Fibroblast of skin of abdomen (primary cell): ENCODE measurements around the gene PAFAH1B1.
"Not testable (repeated sequence)": the region's sequence is repeated elsewhere in the genome, so short reads cannot be mapped to it uniquely, and the experiment has no call there.

Experiments used
- DNase-seq: peaks from one replicate; pipeline ENCODE4 v3.0.0-alpha.2; 2013

The PAFAH1B1 gene

GRCh38 chr17:2636169-2636930, 42.9 kb downstream of the PAFAH1B1 start:
- DNase-seq, result no peak

GRCh38 chr17:2637422-2637821, 44.0 kb downstream of the PAFAH1B1 start:
- no peak for DNase-seq

- DNase-seq, result no peak
These were observed 51.5 kb downstream of the PAFAH1B1 start for GRCh38 chr17:2644971-2645370.

- no peak for DNase-seq
These were observed 54.5 kb downstream of the PAFAH1B1 start for GRCh38 chr17:2647957-2648356.

GRCh38 chr17:2649191-2649590, 55.7 kb downstream of the PAFAH1B1 start:
- no peak for DNase-seq

GRCh38 chr17:2652911-2653310, 59.5 kb downstream of the PAFAH1B1 start:
- DNase-seq, result not testable (repeated sequence)

- DNase-seq, result no peak
These were observed 62.1 kb downstream of the PAFAH1B1 start for GRCh38 chr17:2655546-2655945.

GRCh38 chr17:2656283-2656682, 62.8 kb downstream of the PAFAH1B1 start:
- DNase-seq, result no peak

GRCh38 chr17:2659337-2659736, 65.9 kb downstream of the PAFAH1B1 start:
- peak; percentile 54 for DNase-seq

- not testable (repeated sequence) for DNase-seq
These were observed 67.0 kb downstream of the PAFAH1B1 start for GRCh38 chr17:2660410-2660809.

- no peak for DNase-seq
These were observed 78.6 kb downstream of the PAFAH1B1 start for GRCh38 chr17:2672026-2672425.

- not testable (repeated sequence) for DNase-seq
These were observed 85.8 kb downstream of the PAFAH1B1 start for GRCh38 chr17:2679247-2679646.

GRCh38 chr17:2680961-2681360, 87.5 kb downstream of the PAFAH1B1 start:
- DNase-seq, result no peak

- DNase-seq, result no peak
These were observed 88.2 kb downstream of the PAFAH1B1 start for GRCh38 chr17:2681650-2682049.

GRCh38 chr17:2682176-2682938, 88.9 kb downstream of the PAFAH1B1 start:
- no peak for DNase-seq

- no peak for DNase-seq
These were observed 90.5 kb downstream of the PAFAH1B1 start for GRCh38 chr17:2683912-2684311.

- DNase-seq, result no peak
These were observed 91.1 kb downstream of the PAFAH1B1 start for GRCh38 chr17:2684549-2684948.

- no peak for DNase-seq
These were observed 92.2 kb downstream of the PAFAH1B1 start for GRCh38 chr17:2685696-2686095.

- DNase-seq, result no peak
These were observed 93.6 kb downstream of the PAFAH1B1 start for GRCh38 chr17:2687074-2687418.

GRCh38 chr17:2688351-2689342, 95.2 kb downstream of the PAFAH1B1 start:
- no peak for DNase-seq

- no peak for DNase-seq
These were observed 96.1 kb downstream of the PAFAH1B1 start for GRCh38 chr17:2689411-2690164.
